Mammary epithelial cell (primary cell): ENCODE measurements around the gene UBE2G1.

Experiments
- EZH2 ChIP-seq: IDR thresholded peaks from 2 replicates; pipeline ENCODE4 v1.6.1; 2012; ENCODE audit warnings: low read length, inconsistent platforms, borderline replicate concordance
- TF ChIP-seq, protein P1 (sequence below), 2 donors: IDR thresholded peaks in 1 of 2; conservative IDR thresholded peaks in 1 of 2; 2 replicates each; pipeline ENCODE4 v1.5.1; 2011 to 2012; ENCODE audit warnings: inconsistent platforms in 2 of 2, low read length in 2 of 2, mild to moderate bottlenecking in 2 of 2, control low read depth in 1 of 2, low read depth in 1 of 2; ENCODE audit not compliant: insufficient read depth in 1 of 2; ENCODE audit errors: extremely low read depth in 1 of 2

DNA sequence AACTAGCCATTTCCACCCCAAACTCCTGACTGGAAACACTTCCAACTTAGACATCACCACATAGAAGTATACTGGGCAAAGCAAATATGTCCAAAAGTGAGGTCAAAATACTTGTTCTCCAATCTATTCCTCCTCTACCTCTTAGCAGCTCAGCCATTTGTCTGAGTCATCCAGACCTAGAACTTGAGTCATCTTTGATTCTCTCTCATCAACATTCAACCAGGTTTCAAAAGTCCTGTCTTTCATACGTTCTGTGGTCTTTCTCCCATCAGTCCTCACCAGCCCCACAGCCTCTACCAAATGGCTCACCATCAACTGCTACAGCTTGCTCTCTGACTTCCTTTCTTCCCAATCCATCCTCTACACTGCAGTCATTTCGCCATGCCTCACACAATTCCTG, 109.5 kb downstream of the UBE2G1 start:
- TF ChIP-seq, protein P1, sequence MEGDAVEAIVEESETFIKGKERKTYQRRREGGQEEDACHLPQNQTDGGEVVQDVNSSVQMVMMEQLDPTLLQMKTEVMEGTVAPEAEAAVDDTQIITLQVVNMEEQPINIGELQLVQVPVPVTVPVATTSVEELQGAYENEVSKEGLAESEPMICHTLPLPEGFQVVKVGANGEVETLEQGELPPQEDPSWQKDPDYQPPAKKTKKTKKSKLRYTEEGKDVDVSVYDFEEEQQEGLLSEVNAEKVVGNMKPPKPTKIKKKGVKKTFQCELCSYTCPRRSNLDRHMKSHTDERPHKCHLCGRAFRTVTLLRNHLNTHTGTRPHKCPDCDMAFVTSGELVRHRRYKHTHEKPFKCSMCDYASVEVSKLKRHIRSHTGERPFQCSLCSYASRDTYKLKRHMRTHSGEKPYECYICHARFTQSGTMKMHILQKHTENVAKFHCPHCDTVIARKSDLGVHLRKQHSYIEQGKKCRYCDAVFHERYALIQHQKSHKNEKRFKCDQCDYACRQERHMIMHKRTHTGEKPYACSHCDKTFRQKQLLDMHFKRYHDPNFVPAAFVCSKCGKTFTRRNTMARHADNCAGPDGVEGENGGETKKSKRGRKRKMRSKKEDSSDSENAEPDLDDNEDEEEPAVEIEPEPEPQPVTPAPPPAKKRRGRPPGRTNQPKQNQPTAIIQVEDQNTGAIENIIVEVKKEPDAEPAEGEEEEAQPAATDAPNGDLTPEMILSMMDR (conservative IDR thresholded peaks at IDR 0.05 in 1 of 2, IDR thresholded peaks at IDR 0.05 in 1 of 2; ENCODE audit: extremely low read depth in 1 of 2, insufficient read depth in 1 of 2, low read depth in 1 of 2, low read length in 2 of 2) = no peak
- TF ChIP-seq EZH2 = no peak
